ENCODE results near the gene AGFG2. TPM values are rescaled to one million over a fixed set of nuclear protein-coding genes. Genes with fewer than 3 reads are reported as not detected.

The AGFG2 gene
- total RNA-seq, 1 donor = 9.4 TPM

GRCh38 chr7:100577103-100577502 is 38.1 kb downstream of the AGFG2 start:
- no peak for DNase-seq (ENCODE audit: insufficient read length, low spot score, missing footprints)
- Histone ChIP-seq H3K27ac (ENCODE audit: low read depth, low read length) (no peak overlapping the region), H3K4me1 (ENCODE audit: insufficient read depth, low read length) (no peaks in the 10 kb centered on the region), H4K20me1 (ENCODE audit: insufficient read depth, low read length) (peaks cover 11% of the 10 kb centered on the region), H3K4me3 (ENCODE audit: insufficient read depth, low read length) (no peak overlapping the region), H3K27me3 (ENCODE audit: insufficient read depth, low read length) (no peaks in the 10 kb centered on the region), H3K36me3 (ENCODE audit: insufficient read depth, low read length) (peaks cover 48% of the 10 kb centered on the region), H2AFZ (ENCODE audit: low read length) (no peak overlapping the region), H3K9me3 (ENCODE audit: low read depth, low read length) (no peaks in the 10 kb centered on the region), H3K79me2 (ENCODE audit: insufficient read depth, low read length) (peaks cover 13% of the 10 kb centered on the region), H3K4me2 (ENCODE audit: insufficient read depth, low read length) (no peak overlapping the region)
- TF ChIP-seq CTCF (IDR thresholded peaks at IDR 0.05; ENCODE audit: extremely low read depth, low read depth, low read length) = no peak

GRCh38 chr7:100577507-100577906 is 38.5 kb downstream of the AGFG2 start:
- Histone ChIP-seq H3K4me2 (ENCODE audit: insufficient read depth, low read length) (no peak overlapping the region), H3K27me3 (ENCODE audit: insufficient read depth, low read length) (no peaks in the 10 kb centered on the region), H4K20me1 (ENCODE audit: insufficient read depth, low read length) (peaks cover 15% of the 10 kb centered on the region), H3K79me2 (ENCODE audit: insufficient read depth, low read length) (peaks cover 17% of the 10 kb centered on the region), H2AFZ (ENCODE audit: low read length) (no peak overlapping the region), H3K36me3 (ENCODE audit: insufficient read depth, low read length) (peaks cover 52% of the 10 kb centered on the region), H3K4me1 (ENCODE audit: insufficient read depth, low read length) (no peaks in the 10 kb centered on the region), H3K4me3 (ENCODE audit: insufficient read depth, low read length) (no peak overlapping the region), H3K27ac (ENCODE audit: low read depth, low read length) (no peak overlapping the region), H3K9me3 (ENCODE audit: low read depth, low read length) (no peaks in the 10 kb centered on the region)
- DNase-seq (ENCODE audit: insufficient read length, low spot score, missing footprints) = peak; percentile 64
- TF ChIP-seq CTCF (IDR thresholded peaks at IDR 0.05; ENCODE audit: extremely low read depth, low read depth, low read length) = no peak

GRCh38 chr7:100578246-100579183 is 39.5 kb downstream of the AGFG2 start:
- Histone ChIP-seq H2AFZ (ENCODE audit: low read length) (no peak overlapping the region), H3K4me2 (ENCODE audit: insufficient read depth, low read length) (no peak overlapping the region), H3K27me3 (ENCODE audit: insufficient read depth, low read length) (no peaks in the 10 kb centered on the region), H3K27ac (ENCODE audit: low read depth, low read length) (no peak overlapping the region), H3K36me3 (ENCODE audit: insufficient read depth, low read length) (peaks cover 54% of the 10 kb centered on the region), H3K4me1 (ENCODE audit: insufficient read depth, low read length) (peaks cover 6% of the 10 kb centered on the region), H3K4me3 (ENCODE audit: insufficient read depth, low read length) (no peak overlapping the region), H3K9me3 (ENCODE audit: low read depth, low read length) (no peaks in the 10 kb centered on the region), H3K79me2 (ENCODE audit: insufficient read depth, low read length) (peaks cover 25% of the 10 kb centered on the region), H4K20me1 (ENCODE audit: insufficient read depth, low read length) (peaks cover 23% of the 10 kb centered on the region)
- no peak for TF ChIP-seq CTCF (IDR thresholded peaks at IDR 0.05; ENCODE audit: extremely low read depth, low read depth, low read length)
- peak; percentile 27 for DNase-seq (ENCODE audit: insufficient read length, low spot score, missing footprints)
